IMR-90 (cell line): Measurements from ENCODE around the gene PTPRN2. TPM values are rescaled to one million over a fixed set of nuclear protein-coding genes. Genes with fewer than 3 reads are reported as not detected.

Experiments used
- ATAC-seq: fragments of 200-7000 bp; cut with Tn5 transposase; 2 replicates; pipeline ENCODE4 v1.9.1; 2020; ENCODE audit warnings: low read depth, mild to moderate bottlenecking, moderate library complexity
- BruUV-seq: library from RNA; stranded (reverse); fragments of 400-500 nt; replicated peaks from 2 replicates; lab custom pipeline; 2021; lab: Mats Ljungman, UMichigan
- CTCF ChIA-PET: fragments of 300-600 bp; formaldehyde crosslinking; extraction: SDS; loops from one replicate; lab custom pipeline; 2021; ENCODE audit warnings: antibody characterized with exemption; lab: Yijun Ruan, JAX
- POLR2A ChIA-PET: fragments of 300-600 bp; sonication (Branson Sonifier 250); formaldehyde crosslinking; loops from one replicate; lab custom pipeline; 2022; ENCODE audit warnings: antibody characterized with exemption; ENCODE audit not compliant: unreplicated experiment; lab: Charles Lee
- DNase-seq: peaks from one replicate; pipeline ENCODE4 v3.0.0; 2013
- H2AFZ ChIP-seq: replicated peaks from 2 replicates; pipeline ENCODE3; 2013; ENCODE audit warnings: low read length, mild to moderate bottlenecking; ENCODE audit not compliant: poor library complexity
- H2AK5ac ChIP-seq: 2 replicates; pipeline ENCODE4 v1.6.1; 2013; ENCODE audit warnings: low read depth, low read length, inconsistent platforms
- H2AK9ac ChIP-seq: replicated peaks from 2 replicates; pipeline ENCODE3; 2013; ENCODE audit warnings: mild to moderate bottlenecking, low read depth, low read length, moderate library complexity; ENCODE audit not compliant: poor library complexity
- H2BK120ac ChIP-seq: 2 replicates; pipeline ENCODE4 v1.6.1; 2013; ENCODE audit warnings: low read depth, low read length, inconsistent platforms
- H2BK15ac ChIP-seq: 3 replicates; pipeline ENCODE4 v1.6.1; 2013; ENCODE audit warnings: low read depth, low read length, inconsistent platforms
- H2BK20ac ChIP-seq: 2 replicates; pipeline ENCODE4 v1.6.1; 2013; ENCODE audit warnings: low read depth, mild to moderate bottlenecking, inconsistent platforms, low read length, moderate library complexity
- H2BK5ac ChIP-seq: 2 replicates; pipeline ENCODE4 v1.6.1; 2013; ENCODE audit warnings: mild to moderate bottlenecking, low read depth, low read length, inconsistent platforms; ENCODE audit not compliant: poor library complexity, severe bottlenecking
- H3K14ac ChIP-seq: replicated peaks from 2 replicates; pipeline ENCODE4 v1.6.1; 2013; ENCODE audit warnings: low read depth, low read length, inconsistent platforms
- H3K18ac ChIP-seq: 2 replicates; pipeline ENCODE4 v1.6.1; 2013; ENCODE audit warnings: low read depth, low read length, control low read depth
- H3K23ac ChIP-seq: 2 replicates; pipeline ENCODE4 v1.6.1; 2013; ENCODE audit warnings: low read depth, low read length, inconsistent platforms
- H3K27ac ChIP-seq: 2 replicates; pipeline ENCODE4 v1.5.1; 2013; ENCODE audit warnings: mild to moderate bottlenecking, control low read depth, low read length; ENCODE audit not compliant: insufficient read depth
- H3K27me3 ChIP-seq: 2 replicates; pipeline ENCODE4 v1.6.1; 2013; ENCODE audit warnings: low read length; ENCODE audit not compliant: control insufficient read depth, insufficient read depth
- H3K36me3 ChIP-seq: 2 replicates; pipeline ENCODE4 v1.6.1; 2013; ENCODE audit warnings: low read length, mixed read lengths; ENCODE audit not compliant: control insufficient read depth, insufficient read depth
- H3K4ac ChIP-seq: 2 replicates; pipeline ENCODE4 v1.6.1; 2013; ENCODE audit warnings: low read depth, low read length, inconsistent platforms
- H3K4me1 ChIP-seq: 2 replicates; pipeline ENCODE4 v1.6.1; 2013; ENCODE audit warnings: low read length, mixed read lengths; ENCODE audit not compliant: control insufficient read depth, insufficient read depth
- H3K4me2 ChIP-seq: 2 replicates; pipeline ENCODE4 v1.6.1; 2013; ENCODE audit warnings: low read depth, mild to moderate bottlenecking, control low read depth, low read length, moderate library complexity
- H3K4me3 ChIP-seq: 2 replicates; pipeline ENCODE4 v1.5.1; 2013; ENCODE audit warnings: low read depth, mild to moderate bottlenecking, control low read depth, low read length, moderate library complexity; ENCODE audit not compliant: insufficient read depth
- H3K56ac ChIP-seq: 2 replicates; pipeline ENCODE4 v1.6.1; 2013; ENCODE audit warnings: low read length, inconsistent platforms; ENCODE audit not compliant: insufficient read depth; ENCODE audit errors: extremely low read depth
- H3K79me1 ChIP-seq, 2 experiments: 2 replicates each; pipeline ENCODE4 v1.6.1; 2013; ENCODE audit warnings: low read length in 2 of 2, inconsistent platforms in 1 of 2, low read depth in 1 of 2
- H3K9ac ChIP-seq: 2 replicates; pipeline ENCODE4 v1.6.1; 2013; ENCODE audit warnings: low read depth, low read length, control low read depth
- H3K9me1 ChIP-seq: 2 replicates; pipeline ENCODE4 v1.6.1; 2013; ENCODE audit warnings: low read length, inconsistent platforms; ENCODE audit not compliant: insufficient read depth
- H3K9me3 ChIP-seq: 2 replicates; pipeline ENCODE4 v1.6.1; 2013; ENCODE audit warnings: low read length; ENCODE audit not compliant: control insufficient read depth, insufficient read depth
- H4K20me1 ChIP-seq: 2 replicates; pipeline ENCODE4 v1.6.1; 2013; ENCODE audit warnings: low read length, inconsistent platforms; ENCODE audit not compliant: insufficient read depth
- H4K5ac ChIP-seq: 2 replicates; pipeline ENCODE4 v1.6.1; 2013; ENCODE audit warnings: mild to moderate bottlenecking, low read depth, low read length, control low read depth
- H4K8ac ChIP-seq, 2 experiments: 2 replicates each; pipeline ENCODE4 v1.6.1; 2013; ENCODE audit warnings: low read depth in 2 of 2, low read length in 2 of 2, control low read depth in 1 of 2, inconsistent platforms in 1 of 2
- H4K91ac ChIP-seq: 2 replicates; pipeline ENCODE4 v1.6.1; 2013; ENCODE audit warnings: low read depth, low read length, inconsistent platforms; ENCODE audit not compliant: insufficient read depth
- BHLHE40 ChIP-seq: fragments of 150-350 bp; IDR thresholded peaks from 2 replicates; pipeline ENCODE4 v1.6.1; 2016; ENCODE audit warnings: mild to moderate bottlenecking, low read depth, low read length
- MAZ ChIP-seq: IDR thresholded peaks from 2 replicates; pipeline ENCODE4 v1.6.1; 2012; ENCODE audit warnings: low read depth, mild to moderate bottlenecking, low read length, improper control_type of control experiment, moderate library complexity, borderline replicate concordance
- NFE2L2 ChIP-seq: fragments of 150-350 bp; IDR thresholded peaks from 2 replicates; pipeline ENCODE4 v1.6.1; 2016; ENCODE audit warnings: low read depth, mild to moderate bottlenecking, low read length
- POLR2A ChIP-seq: IDR thresholded peaks from 2 replicates; pipeline ENCODE4 v1.6.1; 2012; ENCODE audit warnings: mild to moderate bottlenecking, low read depth, low read length
- RCOR1 ChIP-seq: IDR thresholded peaks from 2 replicates; pipeline ENCODE4 v1.6.1; 2012; ENCODE audit warnings: mild to moderate bottlenecking, low read length, improper control_type of control experiment; ENCODE audit not compliant: insufficient replicate concordance
- RFX5 ChIP-seq: IDR thresholded peaks from 2 replicates; pipeline ENCODE4 v1.8.0; 2012; ENCODE audit warnings: low read depth, mild to moderate bottlenecking, low read length, moderate library complexity
- WGBS, 2 experiments: methylation state at CpG; one replicate each; pipeline versions ENCODE4 v1.1.5 to v1.1.7; 2013; ENCODE audit warnings: missing lambda C conversion rate in 2 of 2; ENCODE audit not compliant: insufficient read length in 1 of 2; ENCODE audit errors: extremely low coverage in 2 of 2; 5-methylcytosine and 5-hydroxymethylcytosine counted together
- dilution Hi-C: fragments of 300-500 bp; cut with HindIII; formaldehyde crosslinking; loops from one replicate; pipeline ENCODE4 v1.14.3; 2018; ENCODE audit warnings: low sequenced_read_pairs; ENCODE audit not compliant: unreplicated experiment
- in situ Hi-C: fragments of 300-500 bp; cut with MboI; formaldehyde crosslinking; loops from 3 replicates; pipeline ENCODE4 v1.14.3; 2019; ENCODE audit warnings: low sequenced_read_pairs, inconsistent platforms, mixed read lengths
- intact Hi-C: fragments of 100-400 bp; cut with micrococcal nuclease; formaldehyde crosslinking; loops from 2 replicates; pipeline ENCODE4 v1.10.0; 2022
- polyA plus RNA-seq, 3 experiments: library from polyadenylated mRNA; depleted of rRNA; stranded (reverse); fragments of >200 nt; gene quantifications; 2 replicates each; pipeline ENCODE4 v1.2.3, GENCODE V29; 2012; ENCODE audit warnings: low replicate concordance in 1 of 3
- total RNA-seq: library from RNA; depleted of rRNA; stranded (reverse); fragments of >200 nt; gene quantifications from 2 replicates; pipeline ENCODE4 v1.2.3, GENCODE V29; 2012
- TF ChIP-seq, protein P1 (sequence below): fragments of 150-350 bp; IDR thresholded peaks from 2 replicates; pipeline ENCODE4 v1.6.1; 2016; ENCODE audit warnings: low read depth, mild to moderate bottlenecking, low read length, moderate library complexity, borderline replicate concordance

Gene PTPRN2
- total and polyA plus RNA-seq, 2 of the 4 experiments (the other 2 are of a cell fraction) = 0.03 TPM; not detected in 1

DNA sequence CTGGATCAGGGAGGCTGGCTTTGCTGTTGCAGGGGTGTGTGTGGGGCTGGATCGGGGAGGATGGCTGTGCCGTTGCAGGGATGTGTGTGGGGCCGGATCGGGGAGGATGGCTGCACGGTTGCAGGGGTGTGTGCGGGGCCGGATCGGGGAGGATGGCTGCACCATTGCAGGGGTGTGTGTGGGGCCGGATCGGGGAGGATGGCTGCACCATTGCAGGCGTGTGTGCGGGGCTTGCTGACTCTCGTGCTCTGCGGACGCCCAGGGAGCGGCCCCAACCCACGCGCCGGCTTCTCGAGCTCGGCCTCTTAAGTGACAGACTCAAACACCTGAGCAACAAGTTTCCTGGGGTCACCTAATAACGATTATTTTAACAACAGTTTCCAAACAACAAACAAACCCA, 732.6 kb downstream of the PTPRN2 start:
- H3K56ac ChIP-seq = no peak overlapping the region
- H2AK9ac ChIP-seq = no peak overlapping the region
- H2BK5ac ChIP-seq = no peak overlapping the region
- dilution Hi-C loops (no loop called here), in situ Hi-C loops (no loop called here), intact Hi-C loops (no loop called here)
- H3K79me1 ChIP-seq = no peaks in the 10 kb centered on the region
- ATAC-seq (no peak), DNase-seq (no peak)
- BruUV-seq = no TSS peak
- no peak overlapping the region for H2AFZ ChIP-seq
- H3K4ac ChIP-seq = no peak overlapping the region
- H3K14ac ChIP-seq = no peak overlapping the region
- no peak for TF ChIP-seq MAZ
- TF ChIP-seq NFE2L2 = no peak
- no peak for TF ChIP-seq RCOR1
- no peak for TF ChIP-seq RFX5
- TF ChIP-seq BHLHE40 = no peak
- TF ChIP-seq, protein P1, sequence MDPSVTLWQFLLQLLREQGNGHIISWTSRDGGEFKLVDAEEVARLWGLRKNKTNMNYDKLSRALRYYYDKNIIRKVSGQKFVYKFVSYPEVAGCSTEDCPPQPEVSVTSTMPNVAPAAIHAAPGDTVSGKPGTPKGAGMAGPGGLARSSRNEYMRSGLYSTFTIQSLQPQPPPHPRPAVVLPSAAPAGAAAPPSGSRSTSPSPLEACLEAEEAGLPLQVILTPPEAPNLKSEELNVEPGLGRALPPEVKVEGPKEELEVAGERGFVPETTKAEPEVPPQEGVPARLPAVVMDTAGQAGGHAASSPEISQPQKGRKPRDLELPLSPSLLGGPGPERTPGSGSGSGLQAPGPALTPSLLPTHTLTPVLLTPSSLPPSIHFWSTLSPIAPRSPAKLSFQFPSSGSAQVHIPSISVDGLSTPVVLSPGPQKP = no peak
- no peak for TF ChIP-seq POLR2A
- H4K5ac ChIP-seq = no peak overlapping the region
- H3K9me1 ChIP-seq = no peaks in the 10 kb centered on the region
- ChIA-PET CTCF (no interaction called here), POLR2A (no interaction called here)
- no peaks in the 10 kb centered on the region for H3K36me3 ChIP-seq
- H3K4me2 ChIP-seq = no peak overlapping the region
- no peaks in the 10 kb centered on the region for H3K27me3 ChIP-seq
- H3K9me3 ChIP-seq = peaks cover 46% of the 10 kb centered on the region
- no peaks in the 10 kb centered on the region for H4K20me1 ChIP-seq
- no peaks in the 10 kb centered on the region for H3K4me1 ChIP-seq
- no peak overlapping the region for H3K9ac ChIP-seq
- no peak overlapping the region for H2BK15ac ChIP-seq
- H2BK20ac ChIP-seq = no peak overlapping the region
- no peak overlapping the region for H4K91ac ChIP-seq
- no peak overlapping the region for H3K4me3 ChIP-seq
- no peak overlapping the region for H2BK120ac ChIP-seq
- H4K8ac ChIP-seq = no peak overlapping the region
- H3K18ac ChIP-seq = no peak overlapping the region
- H3K27ac ChIP-seq = no peak overlapping the region
- no peak overlapping the region for H3K23ac ChIP-seq
- 83% methylated on average over 10 of the region's 22 CpGs; no CpG with 5 or more reads in 1 of the 2 experiments for WGBS, 2 experiments
- no peak overlapping the region for H2AK5ac ChIP-seq
